Measurements from ENCODE around the gene CCDC182.

The CCDC182 gene

DNA sequence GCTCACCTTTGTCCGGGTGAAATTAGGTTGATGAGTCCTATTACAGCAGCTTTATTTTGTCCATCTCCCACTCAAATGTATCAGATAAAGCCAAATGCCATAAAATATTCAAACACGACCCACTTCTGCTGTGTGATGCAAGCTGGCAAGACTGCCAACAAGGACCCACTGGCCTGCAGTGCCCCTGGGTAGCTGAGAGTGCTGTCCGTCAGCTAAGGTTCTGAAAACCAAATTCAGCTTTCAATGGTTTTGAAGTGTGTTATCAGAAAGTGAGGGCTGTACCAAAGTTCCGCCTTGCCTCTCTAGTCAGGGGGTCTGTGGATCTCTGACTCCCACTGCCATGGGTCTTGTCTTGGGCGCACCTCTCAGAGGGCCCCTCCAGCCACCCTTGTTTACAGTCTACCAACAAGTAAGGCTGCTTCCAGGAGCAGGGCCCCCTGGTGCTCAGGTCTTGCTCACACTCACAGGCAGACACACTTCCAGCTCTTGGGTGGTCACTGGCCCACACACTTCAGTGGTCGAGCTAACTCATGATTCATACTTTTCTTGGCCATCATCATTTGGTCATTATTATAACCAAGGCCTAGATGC is 10.5 kb upstream of the CCDC182 start:
- DNase-seq, result no peak

- no peak for DNase-seq
These were observed 7.2 kb upstream of the CCDC182 start for GRCh38 chr17:57752031-57752905.

DNA sequence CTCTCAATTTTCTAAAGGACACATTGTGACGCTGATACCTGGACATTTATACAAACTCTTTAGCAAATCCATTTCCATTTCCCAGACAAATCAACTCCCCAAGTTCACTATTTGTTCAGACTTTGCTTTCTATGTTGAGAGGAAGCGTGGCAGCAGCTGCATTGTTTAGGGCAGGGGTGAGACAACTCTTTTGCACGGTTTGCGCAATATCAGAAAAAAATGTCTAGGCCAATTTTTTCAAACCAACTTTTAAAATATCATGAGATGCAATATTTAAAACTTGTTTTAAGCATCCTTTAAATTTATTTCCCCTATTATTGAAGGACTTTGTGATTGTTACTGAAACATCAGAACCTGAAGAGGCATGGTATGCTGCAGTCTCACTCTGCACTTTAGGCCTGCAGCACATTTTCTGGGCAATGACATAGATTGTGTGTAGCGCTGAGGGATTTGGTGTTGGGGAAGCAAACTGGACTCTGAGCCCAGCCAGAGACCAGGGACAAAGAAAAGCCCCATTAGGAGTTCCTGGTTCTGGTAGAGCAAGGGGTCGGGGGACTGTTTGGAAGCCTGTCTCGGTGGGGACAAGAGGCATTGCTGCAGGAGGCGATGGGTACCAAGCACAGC is 6.4 kb upstream of the CCDC182 start:
- no peak for DNase-seq

- no peak for DNase-seq
These were observed 5.8 kb upstream of the CCDC182 start for GRCh38 chr17:57750895-57751294.

GRCh38 chr17:57750109-57750871 is 5.2 kb upstream of the CCDC182 start:
- DNase-seq, result no peak

DNA sequence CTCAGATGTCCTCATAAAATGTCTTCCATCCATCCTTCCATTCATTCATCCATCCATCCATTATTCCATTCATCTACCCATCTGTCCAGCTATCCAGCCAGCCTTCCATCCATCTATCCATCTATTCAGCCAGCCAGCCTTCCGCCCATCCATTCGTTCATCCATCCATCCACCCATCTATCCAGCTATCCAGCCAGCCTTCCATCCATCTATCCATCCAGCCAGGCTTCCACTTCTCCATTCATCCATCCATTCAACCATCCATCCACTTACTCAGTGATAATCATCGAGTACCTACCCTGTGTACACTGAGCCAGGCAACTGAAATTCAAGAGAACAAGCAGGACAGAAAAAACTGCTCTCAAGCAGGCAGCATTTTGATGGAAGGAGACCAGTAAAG is 4.6 kb upstream of the CCDC182 start:
- DNase-seq, result no peak

- peak; percentile 48 for DNase-seq
These were observed 2.3 kb upstream of the CCDC182 start for GRCh38 chr17:57747221-57748017.

- DNase-seq, result no peak
These were observed 1.1 kb upstream of the CCDC182 start for GRCh38 chr17:57746221-57746620.

GRCh38 chr17:57744195-57745170 is 616 bp downstream of the CCDC182 start:
- no peak for DNase-seq

DNA sequence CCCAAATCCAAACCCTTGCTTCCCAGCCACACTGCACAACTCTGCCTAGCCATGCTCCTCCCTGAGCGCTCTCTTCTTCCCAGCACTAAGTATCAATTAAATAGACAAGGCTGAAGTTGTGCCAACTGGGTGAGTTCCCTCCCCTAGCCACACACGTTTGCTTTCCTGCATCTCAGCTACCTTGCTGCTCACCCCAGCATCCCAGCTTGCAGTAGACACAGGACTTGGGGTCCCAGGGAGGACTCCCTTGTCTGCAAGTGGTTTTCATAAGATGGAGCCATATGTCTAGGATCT is 4.9 kb downstream of the CCDC182 start:
- DNase-seq, result no peak

DNA sequence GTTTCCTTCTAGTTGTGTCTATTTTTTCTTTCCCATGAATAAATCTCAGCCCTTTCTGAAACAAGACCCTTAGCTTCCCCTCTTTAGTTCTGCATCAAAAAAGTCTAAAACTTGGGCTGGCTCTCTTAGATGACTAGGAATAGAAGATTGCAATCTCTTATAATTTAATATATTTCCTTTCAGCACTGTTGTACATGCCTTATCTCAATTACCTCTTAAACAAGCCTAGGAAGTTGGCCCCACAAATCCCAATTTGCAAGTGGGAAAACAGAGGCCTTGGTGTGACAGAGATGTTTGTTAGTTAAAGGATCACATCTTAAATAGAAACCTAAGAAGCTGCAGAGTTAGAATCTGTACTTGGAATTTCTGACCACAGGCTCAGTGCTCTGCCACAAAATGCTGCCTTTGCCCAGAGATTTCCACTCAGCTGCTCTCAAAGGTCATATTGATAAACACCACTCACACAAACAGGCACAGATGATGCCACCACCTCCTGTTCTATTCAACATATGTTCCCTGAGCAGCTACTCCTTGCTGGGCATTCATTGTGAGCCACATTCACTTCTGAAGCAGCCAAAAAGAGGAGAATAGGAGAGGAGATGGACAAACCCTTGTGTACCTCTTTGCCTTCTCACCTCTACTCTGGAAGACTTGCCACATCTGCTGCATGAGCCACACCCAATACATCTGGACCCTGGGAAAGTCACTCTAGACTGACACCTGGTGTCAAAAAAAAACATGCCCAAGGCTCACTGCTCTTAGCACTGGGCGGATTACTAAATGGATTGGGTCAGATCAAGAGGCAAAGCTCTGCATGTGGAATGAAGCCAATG is 5.5 kb downstream of the CCDC182 start:
- peak; percentile 25 for DNase-seq

- no peak for DNase-seq
These were observed 7.6 kb downstream of the CCDC182 start for GRCh38 chr17:57737450-57737849.

GRCh38 chr17:57735707-57736106 is 9.4 kb downstream of the CCDC182 start:
- no peak for DNase-seq

- DNase-seq, result no peak
These were observed 9.9 kb downstream of the CCDC182 start for GRCh38 chr17:57735230-57735629.

- no peak for DNase-seq
These were observed 12.0 kb downstream of the CCDC182 start for GRCh38 chr17:57733085-57733484.

- DNase-seq, result no peak
These were observed 13.0 kb downstream of the CCDC182 start for GRCh38 chr17:57732062-57732461.

DNA sequence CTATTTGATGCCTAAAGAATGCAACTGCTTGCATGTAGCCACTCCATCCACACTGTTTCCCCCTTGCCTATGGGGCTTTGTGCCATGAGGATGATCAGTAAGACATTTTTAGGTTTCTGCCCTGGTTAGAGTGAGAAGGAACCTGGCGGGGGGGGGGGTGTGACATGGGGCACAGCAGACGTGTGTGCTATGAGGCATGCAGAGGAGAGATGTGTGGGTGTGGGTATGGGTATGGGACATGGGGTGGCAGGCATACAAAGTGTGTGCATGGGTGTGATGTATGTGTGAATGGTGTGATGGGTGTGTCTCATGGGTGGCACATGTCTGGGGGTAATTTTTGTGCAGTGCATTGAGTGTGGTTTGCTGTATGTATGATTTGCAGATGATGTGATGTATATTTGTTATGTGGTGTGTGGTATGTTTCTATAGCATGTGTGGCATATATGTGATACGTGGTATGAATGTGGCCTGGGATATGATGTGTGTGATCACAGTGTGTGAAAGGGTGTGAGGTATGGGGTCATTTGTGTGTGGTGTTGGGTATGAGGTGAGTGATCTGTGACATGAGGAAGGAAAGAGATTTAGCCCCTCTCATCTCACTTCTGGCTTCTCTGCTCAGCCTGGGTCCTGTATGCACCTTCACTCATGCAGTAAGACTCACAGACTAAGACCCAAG is 14.9 kb downstream of the CCDC182 start:
- no peak for DNase-seq

DNA sequence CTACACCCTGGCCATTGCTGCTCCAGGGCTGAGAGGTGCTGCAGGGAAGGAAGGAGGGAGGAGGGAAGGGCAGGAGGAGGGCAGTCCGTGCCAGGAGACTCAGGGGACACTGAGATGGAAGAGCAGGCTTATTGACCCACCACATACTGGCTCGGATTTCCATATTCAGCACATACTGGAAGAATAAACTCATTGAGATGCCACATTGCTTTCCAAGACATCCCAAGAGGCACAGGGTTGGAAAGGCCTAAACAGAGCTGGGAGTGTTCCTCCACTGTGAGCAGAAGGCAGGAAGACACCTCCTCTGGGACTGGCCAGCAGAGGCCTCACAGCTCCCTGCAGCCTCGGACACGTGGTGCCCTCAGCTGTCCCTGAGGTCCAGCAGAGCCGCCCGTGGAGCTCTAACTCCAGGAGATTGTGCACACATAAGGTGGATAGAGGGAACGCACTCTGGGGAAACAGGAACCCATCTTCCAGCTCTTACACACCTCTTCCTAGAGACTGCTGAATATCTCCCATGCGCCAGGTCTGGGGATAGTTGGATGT is 17.4 kb downstream of the CCDC182 start:
- no peak for DNase-seq

DNA sequence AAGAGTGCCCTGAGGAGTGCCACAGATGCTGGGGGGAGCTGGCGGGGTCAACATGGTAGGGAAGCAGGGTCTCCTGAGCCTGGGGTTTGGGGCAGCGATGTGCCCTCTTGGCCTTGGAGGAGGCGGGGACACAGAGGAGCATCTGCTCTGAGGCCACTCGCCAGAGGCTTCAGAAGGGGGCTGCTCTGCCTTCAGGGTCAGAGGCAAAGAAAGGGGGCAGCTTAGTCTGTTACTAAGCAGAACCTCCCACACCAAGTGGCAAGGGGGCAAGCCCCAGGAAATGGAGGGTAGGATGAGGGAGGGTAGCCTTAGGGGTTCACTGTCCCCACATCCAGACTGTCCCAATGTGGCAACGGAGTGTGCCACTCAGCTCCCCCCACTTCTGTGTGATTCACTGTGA is 18.3 kb downstream of the CCDC182 start:
- no peak for DNase-seq

Measured in HCEC 1CT (cell line).